VCaP (cell line): ENCODE data around the gene CELSR2.

Source experiments
- H3K27ac ChIP-seq: fragments of 450-650 bp; 2 replicates; pipeline ENCODE4 v1.5.1; 2017
- CTCF ChIP-seq: fragments of 450-650 bp; conservative IDR thresholded peaks from 2 replicates; pipeline ENCODE4 v1.5.1; 2017; ENCODE audit warnings: mild to moderate bottlenecking, moderate library complexity

Gene CELSR2

DNA sequence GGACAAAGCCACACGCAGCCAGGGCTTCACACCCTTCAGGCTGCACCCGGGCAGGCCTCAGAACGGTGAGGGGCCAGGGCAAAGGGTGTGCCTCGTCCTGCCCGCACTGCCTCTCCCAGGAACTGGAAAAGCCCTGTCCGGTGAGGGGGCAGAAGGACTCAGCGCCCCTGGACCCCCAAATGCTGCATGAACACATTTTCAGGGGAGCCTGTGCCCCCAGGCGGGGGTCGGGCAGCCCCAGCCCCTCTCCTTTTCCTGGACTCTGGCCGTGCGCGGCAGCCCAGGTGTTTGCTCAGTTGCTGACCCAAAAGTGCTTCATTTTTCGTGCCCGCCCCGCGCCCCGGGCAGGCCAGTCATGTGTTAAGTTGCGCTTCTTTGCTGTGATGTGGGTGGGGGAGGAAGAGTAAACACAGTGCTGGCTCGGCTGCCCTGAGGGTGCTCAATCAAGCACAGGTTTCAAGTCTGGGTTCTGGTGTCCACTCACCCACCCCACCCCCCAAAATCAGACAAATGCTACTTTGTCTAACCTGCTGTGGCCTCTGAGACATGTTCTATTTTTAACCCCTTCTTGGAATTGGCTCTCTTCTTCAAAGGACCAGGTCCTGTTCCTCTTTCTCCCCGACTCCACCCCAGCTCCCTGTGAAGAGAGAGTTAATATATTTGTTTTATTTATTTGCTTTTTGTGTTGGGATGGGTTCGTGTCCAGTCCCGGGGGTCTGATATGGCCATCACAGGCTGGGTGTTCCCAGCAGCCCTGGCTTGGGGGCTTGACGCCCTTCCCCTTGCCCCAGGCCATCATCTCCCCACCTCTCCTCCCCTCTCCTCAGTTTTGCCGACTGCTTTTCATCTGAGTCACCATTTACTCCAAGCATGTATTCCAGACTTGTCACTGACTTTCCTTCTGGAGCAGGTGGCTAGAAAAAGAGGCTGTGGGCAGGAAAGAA lies 25.5 kb downstream of the CELSR2 start:
- H3K27ac ChIP-seq, result peak overlapping the region; percentile 55
- no peak for TF ChIP-seq CTCF

- peak overlapping the region; percentile 55; the same call in 1 of the 2 replicates for H3K27ac ChIP-seq
Measured at GRCh38 chr1:109275706-109276345, 26.5 kb downstream of the CELSR2 start.

DNA sequence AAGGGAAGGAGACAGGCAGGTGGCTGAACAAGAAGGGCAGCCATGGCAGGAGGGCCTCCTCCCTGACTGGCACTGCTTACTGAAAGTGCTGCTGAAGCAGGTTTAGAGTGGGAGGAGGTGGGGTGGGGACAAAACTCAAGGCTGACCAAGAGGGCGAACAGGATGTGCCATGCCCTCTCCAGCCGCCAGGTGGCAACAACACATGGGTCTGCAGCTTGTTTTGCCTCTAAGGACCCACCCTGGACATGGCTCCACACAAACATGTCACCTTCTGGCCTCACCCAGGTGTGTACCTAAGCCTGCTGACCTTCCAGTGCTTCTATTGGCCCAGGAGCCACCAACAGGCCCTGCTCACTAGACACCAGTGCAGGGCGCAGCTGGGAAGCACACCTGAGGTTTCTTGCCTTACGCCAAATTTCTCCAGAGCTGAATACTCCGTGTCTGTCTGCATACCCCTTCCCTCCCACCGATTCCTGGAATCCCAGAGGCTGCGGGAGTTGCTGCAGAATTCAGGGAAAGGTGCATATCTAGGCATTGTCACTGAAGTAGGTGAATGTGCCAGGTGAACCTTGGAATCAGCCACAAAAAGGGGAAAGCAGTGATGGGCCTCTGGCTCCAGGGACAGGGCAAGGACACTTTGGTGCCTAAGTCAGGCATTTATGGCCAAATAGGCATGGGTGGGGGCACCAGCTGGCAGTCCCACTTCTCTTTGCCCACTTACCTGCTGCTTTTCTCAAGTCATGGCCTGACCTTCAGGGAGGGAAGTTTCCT lies 28.3 kb downstream of the CELSR2 start:
- H3K27ac ChIP-seq, result peak overlapping the region; percentile 54
- TF ChIP-seq CTCF, result peak; percentile 88

More at GRCh38 chr1:109275706-109276345, 26.5 kb downstream of the CELSR2 start:
- no peak for TF ChIP-seq CTCF

- no peak overlapping the region for H3K27ac ChIP-seq
- TF ChIP-seq CTCF, result no peak
Measured at GRCh38 chr1:109279615-109280278, 30.4 kb downstream of the CELSR2 start.

- H3K27ac ChIP-seq, result no peak overlapping the region
- TF ChIP-seq CTCF, result no peak
Measured at GRCh38 chr1:109280862-109281261, 31.5 kb downstream of the CELSR2 start.

DNA sequence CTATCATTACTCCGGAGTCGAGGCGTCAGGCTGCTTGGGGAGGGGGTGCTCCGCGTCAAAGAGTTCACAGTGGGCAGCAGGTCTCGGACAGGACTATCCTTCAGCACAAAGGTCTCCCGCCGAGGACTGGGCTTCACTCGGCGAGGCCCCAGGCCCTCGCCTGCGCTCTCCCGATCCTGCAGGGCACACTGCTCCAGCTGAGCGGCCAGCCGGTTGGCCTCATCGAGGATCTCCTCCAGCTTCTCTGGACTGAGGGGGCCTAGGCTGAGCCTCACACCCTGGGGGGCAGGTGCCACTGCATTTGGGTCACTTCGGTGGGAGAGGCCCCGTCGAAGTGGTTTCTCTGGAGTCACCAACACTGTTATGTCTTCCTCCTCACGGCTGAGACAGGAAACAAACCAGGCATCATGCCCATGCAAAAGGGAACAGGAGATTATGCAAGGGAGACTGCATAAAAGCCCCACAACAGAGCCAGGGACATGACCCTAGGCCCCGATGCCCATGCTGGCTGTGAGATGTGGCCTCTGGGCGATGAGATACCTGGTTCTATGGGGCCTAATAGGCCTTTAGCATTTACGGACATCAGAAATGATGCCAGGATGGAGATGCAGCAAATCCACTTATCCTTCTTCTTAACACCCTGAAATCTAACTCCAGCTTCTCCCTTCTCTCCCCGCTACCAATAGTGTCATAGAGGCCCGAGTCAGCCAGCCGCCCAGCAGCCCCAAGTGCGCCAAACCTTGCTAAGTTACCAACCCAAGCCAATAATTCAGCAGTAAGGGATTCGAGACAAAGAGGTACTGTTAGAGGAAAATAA lies 32.5 kb downstream of the CELSR2 start:
- peak overlapping the region; percentile 87 for H3K27ac ChIP-seq
- TF ChIP-seq CTCF, result no peak
